Epithelial cell of esophagus (primary cell): ENCODE data around the gene SLC22A1.
"Not testable (repeated sequence)": the region's sequence is repeated elsewhere in the genome, so short reads cannot be mapped to it uniquely, and the experiment has no call there.

Experiments used
- DNase-seq: peaks from one replicate; pipeline ENCODE4 v3.0.0; 2010; ENCODE audit warnings: low read depth
- H3K4me3 ChIP-seq: 2 replicates; pipeline ENCODE4 v1.5.1; 2011; ENCODE audit warnings: mild to moderate bottlenecking, low read length, control low read depth
- TF ChIP-seq, protein P1 (sequence below): IDR thresholded peaks from 2 replicates; pipeline ENCODE4 v1.5.1; 2011; ENCODE audit warnings: low read depth, mild to moderate bottlenecking, low read length, control low read depth, inconsistent platforms; ENCODE audit not compliant: insufficient read depth; ENCODE audit errors: missing control alignments

SLC22A1 gene

DNA sequence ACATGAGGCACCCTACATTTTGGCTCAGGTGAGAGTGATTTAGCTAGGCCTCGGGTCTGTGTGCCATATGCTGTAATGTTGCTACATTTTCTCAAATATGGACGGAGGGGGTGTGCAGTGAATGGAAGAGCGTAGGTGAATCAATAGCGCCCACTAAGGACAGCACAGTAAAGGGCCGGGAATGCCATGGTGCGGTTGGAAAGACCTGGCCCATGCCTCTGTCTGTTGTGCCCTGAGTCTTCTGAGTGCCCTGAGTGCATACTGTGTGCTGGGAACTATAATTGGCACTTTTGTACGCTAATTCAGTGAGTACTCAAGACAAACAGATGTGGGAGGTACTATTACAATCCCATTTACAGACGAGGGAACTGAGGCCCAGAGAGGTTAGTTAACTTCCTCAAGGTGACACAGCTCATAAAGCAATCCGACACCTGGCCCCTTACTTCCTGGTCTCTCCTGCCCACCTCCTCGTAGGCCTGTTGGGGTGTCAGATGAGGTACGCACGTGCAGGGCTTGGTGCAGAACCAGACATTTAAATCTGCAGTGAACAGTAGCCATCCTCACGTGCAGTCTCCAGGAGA, 17.3 kb downstream of the SLC22A1 start:
- no peak for DNase-seq
- H3K4me3 ChIP-seq = no peak overlapping the region
- TF ChIP-seq, protein P1, sequence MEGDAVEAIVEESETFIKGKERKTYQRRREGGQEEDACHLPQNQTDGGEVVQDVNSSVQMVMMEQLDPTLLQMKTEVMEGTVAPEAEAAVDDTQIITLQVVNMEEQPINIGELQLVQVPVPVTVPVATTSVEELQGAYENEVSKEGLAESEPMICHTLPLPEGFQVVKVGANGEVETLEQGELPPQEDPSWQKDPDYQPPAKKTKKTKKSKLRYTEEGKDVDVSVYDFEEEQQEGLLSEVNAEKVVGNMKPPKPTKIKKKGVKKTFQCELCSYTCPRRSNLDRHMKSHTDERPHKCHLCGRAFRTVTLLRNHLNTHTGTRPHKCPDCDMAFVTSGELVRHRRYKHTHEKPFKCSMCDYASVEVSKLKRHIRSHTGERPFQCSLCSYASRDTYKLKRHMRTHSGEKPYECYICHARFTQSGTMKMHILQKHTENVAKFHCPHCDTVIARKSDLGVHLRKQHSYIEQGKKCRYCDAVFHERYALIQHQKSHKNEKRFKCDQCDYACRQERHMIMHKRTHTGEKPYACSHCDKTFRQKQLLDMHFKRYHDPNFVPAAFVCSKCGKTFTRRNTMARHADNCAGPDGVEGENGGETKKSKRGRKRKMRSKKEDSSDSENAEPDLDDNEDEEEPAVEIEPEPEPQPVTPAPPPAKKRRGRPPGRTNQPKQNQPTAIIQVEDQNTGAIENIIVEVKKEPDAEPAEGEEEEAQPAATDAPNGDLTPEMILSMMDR = no peak

DNA sequence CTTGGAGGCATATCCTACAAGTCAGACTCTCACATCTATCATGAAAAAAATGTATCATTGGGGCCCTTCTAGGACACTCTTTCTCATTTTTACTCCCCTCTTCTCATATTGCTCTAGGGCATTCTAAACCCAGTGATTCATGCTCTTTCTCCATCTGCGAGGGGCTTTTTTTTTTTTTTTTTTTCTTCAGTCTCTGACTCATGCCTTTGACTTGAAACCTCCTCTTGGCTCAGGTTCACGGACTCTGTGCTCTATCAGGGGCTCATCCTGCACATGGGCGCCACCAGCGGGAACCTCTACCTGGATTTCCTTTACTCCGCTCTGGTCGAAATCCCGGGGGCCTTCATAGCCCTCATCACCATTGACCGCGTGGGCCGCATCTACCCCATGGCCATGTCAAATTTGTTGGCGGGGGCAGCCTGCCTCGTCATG, 17.8 kb downstream of the SLC22A1 start:
- TF ChIP-seq, protein P1 = no peak
- DNase-seq = peak; percentile 75
- no peak overlapping the region for H3K4me3 ChIP-seq

DNA sequence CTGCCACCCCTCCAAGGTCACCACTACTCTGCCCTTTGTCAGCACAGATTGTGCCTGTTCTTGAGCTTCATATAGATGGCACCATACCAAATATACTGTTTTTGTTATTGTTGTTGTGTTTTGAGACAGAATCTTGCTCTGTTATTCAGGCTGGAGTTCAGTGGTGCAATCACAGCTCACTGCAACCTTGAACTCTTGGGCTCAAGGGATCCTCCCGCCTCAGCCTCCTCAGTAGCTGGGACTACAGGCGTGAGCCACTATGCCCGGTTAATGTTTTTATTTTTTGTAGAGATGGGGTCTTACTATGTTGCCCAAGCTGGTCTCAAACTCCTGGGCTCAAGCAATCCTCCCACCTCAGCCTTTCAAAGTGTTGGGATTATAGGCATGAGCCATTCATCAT, 18.9 kb downstream of the SLC22A1 start:
- not testable (repeated sequence) for DNase-seq, H3K4me3 ChIP-seq

DNA sequence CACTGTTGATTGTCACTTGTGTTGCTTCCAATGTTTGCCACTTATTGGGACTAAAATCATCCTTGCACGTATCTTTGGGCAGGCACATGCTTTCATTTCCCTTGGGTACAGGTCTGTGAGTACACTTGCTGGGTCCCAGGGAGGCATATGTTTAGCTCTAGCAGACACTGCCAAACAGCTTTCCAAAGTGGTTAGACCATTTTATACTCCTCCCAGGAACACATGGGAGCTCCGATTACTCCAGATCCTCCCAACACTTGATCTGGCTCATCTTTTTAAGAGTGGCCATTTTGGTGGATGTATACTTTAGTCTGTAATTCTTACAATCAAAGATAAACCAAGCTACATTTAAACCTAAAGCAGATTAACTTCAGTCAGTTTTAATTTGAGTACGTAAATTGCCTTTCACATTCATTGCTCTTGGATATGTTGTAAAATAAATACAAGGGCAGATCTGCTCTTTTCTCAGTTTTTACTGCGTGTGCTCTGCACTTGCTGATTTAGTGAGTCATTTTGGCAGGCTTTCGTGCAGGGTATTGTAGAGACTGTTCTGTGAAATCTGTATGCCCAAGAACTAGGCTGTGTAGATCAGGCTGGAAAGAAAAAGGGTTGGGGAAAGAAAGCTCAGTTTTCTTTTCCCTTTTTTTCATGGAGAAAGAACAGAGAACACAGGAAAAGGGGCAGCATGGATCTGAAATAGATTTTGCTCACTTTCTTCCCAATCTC, 19.5 kb downstream of the SLC22A1 start:
- no peak overlapping the region for H3K4me3 ChIP-seq
- DNase-seq = peak; percentile 22
- TF ChIP-seq, protein P1 = no peak

DNA sequence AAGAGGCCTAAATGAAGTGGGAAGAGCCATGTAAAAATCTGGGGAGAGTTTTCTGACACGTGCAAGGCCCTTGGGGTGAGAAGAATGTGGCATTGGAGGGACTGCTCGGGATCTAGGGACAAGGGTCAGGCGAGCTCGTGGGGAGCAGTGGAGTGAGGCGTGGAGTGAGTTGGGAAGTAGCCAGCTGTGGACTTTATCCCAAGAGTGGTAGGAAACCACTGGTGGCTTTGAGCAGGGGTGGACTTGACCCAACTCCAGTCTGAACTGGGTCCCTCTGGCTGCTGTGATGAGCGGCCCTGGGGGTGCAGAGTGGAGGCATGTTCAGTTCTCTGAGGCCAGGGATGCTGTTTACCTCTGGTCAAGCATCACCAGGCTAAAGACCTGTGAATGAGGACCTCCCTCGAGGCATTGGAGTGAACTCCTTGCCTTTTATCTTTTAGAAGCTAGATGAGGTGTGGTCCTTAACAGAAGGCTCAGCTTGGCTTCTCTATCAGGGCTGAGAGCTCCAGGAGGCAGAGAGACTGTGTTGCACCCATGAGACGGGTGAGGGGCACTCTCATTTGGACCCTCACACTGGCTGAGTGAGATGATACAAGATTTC, 20.6 kb downstream of the SLC22A1 start:
- TF ChIP-seq, protein P1 = no peak
- H3K4me3 ChIP-seq = no peak overlapping the region
- no peak for DNase-seq

DNA sequence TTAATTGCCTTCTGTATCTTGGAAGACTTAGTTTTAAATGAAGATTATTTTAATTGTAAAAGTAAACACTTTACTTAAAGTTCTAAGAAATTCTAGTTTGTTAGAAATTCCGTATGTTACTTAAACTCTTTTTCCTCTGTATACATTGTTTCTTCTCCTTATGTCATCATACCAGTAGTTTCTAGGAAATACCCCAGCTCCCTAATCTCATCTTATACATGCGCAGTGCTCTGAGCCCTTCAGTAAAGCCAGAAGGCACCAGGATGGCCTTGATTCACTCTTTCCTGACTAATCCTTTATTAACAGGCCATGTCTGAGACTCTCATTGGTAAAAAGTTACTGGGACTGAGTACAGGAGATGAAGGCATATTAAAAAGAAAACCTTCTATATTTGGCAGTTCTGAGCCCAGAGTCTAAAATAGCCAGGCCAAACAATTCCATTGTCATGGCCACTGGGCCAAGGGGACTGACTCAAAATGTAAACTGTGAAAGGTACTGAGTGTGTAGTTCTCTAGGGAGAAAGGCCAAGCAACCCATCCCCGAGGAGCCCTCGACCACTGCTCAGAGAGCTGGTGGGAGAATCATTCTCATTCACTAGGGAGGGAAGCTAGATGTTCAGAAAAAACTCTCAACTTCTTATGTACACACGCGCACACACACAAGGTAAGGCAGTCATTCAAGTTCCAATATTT, 25.0 kb downstream of the SLC22A1 start:
- no peak overlapping the region for H3K4me3 ChIP-seq
- TF ChIP-seq, protein P1 = no peak
- no peak for DNase-seq

DNA sequence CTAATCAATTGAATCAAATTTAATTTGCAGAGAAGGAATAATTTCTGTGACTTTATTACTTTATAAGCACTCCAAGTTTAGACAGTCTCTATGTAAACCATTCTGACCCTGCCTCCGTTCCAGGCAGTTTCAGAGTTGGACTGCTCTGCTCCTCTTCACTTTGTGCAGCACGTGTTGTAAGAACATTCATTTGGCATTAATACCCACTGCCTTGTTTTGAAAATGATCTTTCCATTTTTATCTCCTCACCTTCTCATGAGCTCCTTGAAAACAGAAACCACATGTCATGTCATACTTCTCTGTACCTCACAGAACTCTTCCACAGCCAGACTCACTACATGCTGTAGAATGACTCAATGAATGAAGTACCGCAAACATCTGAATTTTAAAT, 25.5 kb downstream of the SLC22A1 start:
- TF ChIP-seq, protein P1 = no peak
- DNase-seq = no peak
- no peak overlapping the region for H3K4me3 ChIP-seq
